CD14-positive monocyte (primary cell): Measurements from ENCODE around the gene CCT7. TPM values are rescaled to one million over a fixed set of nuclear protein-coding genes. Genes with fewer than 3 reads are reported as not detected.

Experiments used
- DNase-seq, 3 donors: peaks; one replicate each; pipeline ENCODE4 v3.0.0-alpha.2; 2011 to 2022
- H2AFZ ChIP-seq: 2 replicates; pipeline ENCODE4 v1.6.0; 2012; ENCODE audit warnings: mild to moderate bottlenecking, low read depth, low read length, inconsistent platforms; ENCODE audit not compliant: insufficient read depth, poor library complexity, severe bottlenecking
- H3K27ac ChIP-seq, 2 donors: 1 replicate in 1 of 2; 2 replicates in 1 of 2; pipeline ENCODE4 v1.5.1; 2012 to 2013; ENCODE audit warnings: low read length in 2 of 2, control low read depth in 1 of 2, inconsistent platforms in 1 of 2, low read depth in 1 of 2, mild to moderate bottlenecking in 1 of 2
- H3K27me3 ChIP-seq, 2 donors: one replicate each; pipeline versions ENCODE4 v1.6.0 to v1.6.1; 2011 to 2013; ENCODE audit warnings: low read length in 2 of 2; ENCODE audit not compliant: control insufficient read depth in 2 of 2, insufficient read depth in 2 of 2
- H3K36me3 ChIP-seq, 2 donors: replicated peaks in 1 of 2; 1 replicate in 1 of 2; 2 replicates in 1 of 2; pipeline versions ENCODE4 v1.5.1 to v1.6.1; 2012 to 2013; ENCODE audit warnings: low read length in 2 of 2, control low read depth in 1 of 2, inconsistent platforms in 1 of 2, mild to moderate bottlenecking in 1 of 2; ENCODE audit not compliant: insufficient read depth in 2 of 2, control insufficient read depth in 1 of 2
- H3K4me1 ChIP-seq, 2 donors: 1 replicate in 1 of 2; 2 replicates in 1 of 2; pipeline versions ENCODE4 v1.5.1 to v1.6.1; 2012 to 2013; ENCODE audit warnings: low read length in 2 of 2, control low read depth in 1 of 2, inconsistent platforms in 1 of 2, mild to moderate bottlenecking in 1 of 2, moderate library complexity in 1 of 2; ENCODE audit not compliant: insufficient read depth in 2 of 2, control insufficient read depth in 1 of 2
- H3K4me2 ChIP-seq: replicated peaks from 2 replicates; pipeline ENCODE3; 2012; ENCODE audit warnings: low read length, moderate library complexity, mild to moderate bottlenecking; ENCODE audit not compliant: poor library complexity, severe bottlenecking; ENCODE audit errors: extremely low read depth
- H3K4me3 ChIP-seq, 3 experiments: fragments of 200-600 bp in 1 of 3; sonication (generic) in 1 of 3; replicated peaks in 1 of 3; 1 replicate in 2 of 3; 2 replicates in 1 of 3; pipeline ENCODE4 v1.5.1; 2011 to 2013; ENCODE audit warnings: low read length in 3 of 3, mild to moderate bottlenecking in 3 of 3, control low read depth in 2 of 3, low read depth in 2 of 3, inconsistent platforms in 1 of 3, moderate library complexity in 1 of 3
- H3K79me2 ChIP-seq: 2 replicates; pipeline ENCODE4 v1.6.0; 2012; ENCODE audit warnings: mild to moderate bottlenecking, control low read depth, inconsistent platforms, low read length, moderate library complexity; ENCODE audit not compliant: insufficient read depth
- H3K9ac ChIP-seq: 2 replicates; pipeline ENCODE4 v1.6.0; 2017; ENCODE audit warnings: low read length, mild to moderate bottlenecking; ENCODE audit not compliant: insufficient read depth, poor library complexity, severe bottlenecking
- H3K9me3 ChIP-seq, 2 donors: replicated peaks in 1 of 2; 1 replicate in 1 of 2; 2 replicates in 1 of 2; pipeline versions ENCODE4 v1.5.1 to v1.6.1; 2012 to 2013; ENCODE audit warnings: low read length in 2 of 2, control low read depth in 1 of 2; ENCODE audit not compliant: control insufficient read depth in 1 of 2, insufficient read depth in 1 of 2
- H4K20me1 ChIP-seq: 2 replicates; pipeline ENCODE4 v1.6.0; 2012; ENCODE audit warnings: mild to moderate bottlenecking, low read length, control low read depth, moderate library complexity; ENCODE audit not compliant: insufficient read depth
- H3K27ac Mint-ChIP-seq, 7 donors: one replicate each; pipeline ENCODE4 v1.8.0; 2020; ENCODE audit warnings: mild to moderate bottlenecking in 7 of 7, mixed read lengths in 7 of 7, moderate library complexity in 6 of 7, inconsistent platforms in 2 of 7
- H3K27me3 Mint-ChIP-seq, 3 donors: one replicate each; pipeline ENCODE4 v1.8.0; 2021 to 2022; ENCODE audit warnings: low read depth in 3 of 3, mild to moderate bottlenecking in 3 of 3, mixed read lengths in 3 of 3, moderate library complexity in 3 of 3, inconsistent platforms in 1 of 3
- H3K36me3 Mint-ChIP-seq, 2 donors: one replicate each; pipeline ENCODE4 v1.8.0; 2020; ENCODE audit warnings: mixed read lengths in 2 of 2, inconsistent platforms in 1 of 2, mild to moderate bottlenecking in 1 of 2
- H3K4me1 Mint-ChIP-seq: one replicate; pipeline ENCODE4 v1.8.0; 2020; ENCODE audit warnings: mild to moderate bottlenecking, mixed read lengths
- H3K4me3 Mint-ChIP-seq, 2 donors: one replicate each; pipeline ENCODE4 v1.8.0; 2020; ENCODE audit warnings: mild to moderate bottlenecking in 2 of 2, mixed read lengths in 2 of 2, moderate library complexity in 1 of 2
- H3K9me3 Mint-ChIP-seq, 7 donors: one replicate each; pipeline ENCODE4 v1.8.0; 2020 to 2022; ENCODE audit warnings: mixed read lengths in 7 of 7, mild to moderate bottlenecking in 6 of 7, moderate library complexity in 6 of 7, inconsistent platforms in 2 of 7
- WGBS: methylation state at CpG from one replicate; pipeline ENCODE4 v1.1.5; 2013; ENCODE audit warnings: missing lambda C conversion rate; ENCODE audit not compliant: insufficient coverage; 5-methylcytosine and 5-hydroxymethylcytosine counted together
- intact Hi-C, 2 donors: fragments of 100-400 bp; cut with micrococcal nuclease; formaldehyde crosslinking; loops; one replicate each; pipeline versions ENCODE4 v1.15.0 to v1.15.1; 2023
- polyA plus RNA-seq, 3 donors: library from polyadenylated mRNA; depleted of rRNA in 1 of 3; unstranded in 2 of 3; stranded (reverse) in 1 of 3; fragments of 300-500 nt in 2 of 3; fragments of >200 nt in 1 of 3; fragmentation: Illumina TruSeq in 2 of 3; gene quantifications; 1 replicate in 2 of 3; 2 replicates in 1 of 3; pipeline ENCODE4 v1.2.3, GENCODE V29; 2012 to 2021
- TF ChIP-seq, protein P1 (sequence below): fragments of 200-600 bp; IDR thresholded peaks from one replicate; pipeline ENCODE4 v1.8.0; 2022; ENCODE audit warnings: antibody characterized with exemption, mild to moderate bottlenecking

The CCT7 gene
- polyA plus RNA-seq, 3 donors: 56.8 to 151 (median 134) TPM

GRCh38 chr2:73214120-73215035 lies 19.7 kb upstream of the CCT7 start, which contains the start of gene SMYD5:
TSS of gene SMYD5 (plus strand) at chr2:73214245. CDS start at chr2:73214267, 22 bp downstream.
- H3K36me3 Mint-ChIP-seq: peaks cover 4 to 6% of the 10 kb centered on the region in 2 donors
- H3K4me3 ChIP-seq: peak within 1 kb of the TSS; percentile 60 to 95 (median 93)
- H3K36me3 ChIP-seq: no peaks in the 10 kb centered on the region
- peak within 1 kb of the TSS; percentile 66 for H3K9ac ChIP-seq
- H2AFZ ChIP-seq: peak within 1 kb of the TSS; percentile 99
- H3K4me3 Mint-ChIP-seq: peak within 1 kb of the TSS; percentile 87 to 92
- peak; percentile 74 to 78 (median 74) for DNase-seq
- H3K27me3 Mint-ChIP-seq: peaks cover under 1 to 4% (median 1%) of the 10 kb centered on the region in 3 donors
- H4K20me1 ChIP-seq: no peaks in the 10 kb centered on the region
- H3K4me1 ChIP-seq: peaks cover 12 to 24% of the 10 kb centered on the region in 2 donors
- H3K27me3 ChIP-seq: no peaks in the 10 kb centered on the region
- TF ChIP-seq, protein P1, sequence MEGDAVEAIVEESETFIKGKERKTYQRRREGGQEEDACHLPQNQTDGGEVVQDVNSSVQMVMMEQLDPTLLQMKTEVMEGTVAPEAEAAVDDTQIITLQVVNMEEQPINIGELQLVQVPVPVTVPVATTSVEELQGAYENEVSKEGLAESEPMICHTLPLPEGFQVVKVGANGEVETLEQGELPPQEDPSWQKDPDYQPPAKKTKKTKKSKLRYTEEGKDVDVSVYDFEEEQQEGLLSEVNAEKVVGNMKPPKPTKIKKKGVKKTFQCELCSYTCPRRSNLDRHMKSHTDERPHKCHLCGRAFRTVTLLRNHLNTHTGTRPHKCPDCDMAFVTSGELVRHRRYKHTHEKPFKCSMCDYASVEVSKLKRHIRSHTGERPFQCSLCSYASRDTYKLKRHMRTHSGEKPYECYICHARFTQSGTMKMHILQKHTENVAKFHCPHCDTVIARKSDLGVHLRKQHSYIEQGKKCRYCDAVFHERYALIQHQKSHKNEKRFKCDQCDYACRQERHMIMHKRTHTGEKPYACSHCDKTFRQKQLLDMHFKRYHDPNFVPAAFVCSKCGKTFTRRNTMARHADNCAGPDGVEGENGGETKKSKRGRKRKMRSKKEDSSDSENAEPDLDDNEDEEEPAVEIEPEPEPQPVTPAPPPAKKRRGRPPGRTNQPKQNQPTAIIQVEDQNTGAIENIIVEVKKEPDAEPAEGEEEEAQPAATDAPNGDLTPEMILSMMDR: no peak
- WGBS: under 1% methylated on average over 60 of the region's 64 CpGs
- peak within 1 kb of the TSS in 1 of 2 donors; percentile 39 for H3K27ac ChIP-seq
- no peaks in the 10 kb centered on the region for H3K9me3 Mint-ChIP-seq
- H3K4me1 Mint-ChIP-seq: peaks cover 22% of the 10 kb centered on the region
- intact Hi-C loops: loop anchor here in 1 of 2 donors (2.0 kb wide), 1 partner anchor 144 kb away; the partner anchor contains the start of gene SFXN5
- no peaks in the 10 kb centered on the region for H3K9me3 ChIP-seq
- H3K27ac Mint-ChIP-seq: peak within 1 kb of the TSS in 6 of 7 donors; percentile 61 to 85 (median 82)
- peaks cover 12% of the 10 kb centered on the region for H3K79me2 ChIP-seq
- H3K4me2 ChIP-seq: peak within 1 kb of the TSS; percentile 98

DNA sequence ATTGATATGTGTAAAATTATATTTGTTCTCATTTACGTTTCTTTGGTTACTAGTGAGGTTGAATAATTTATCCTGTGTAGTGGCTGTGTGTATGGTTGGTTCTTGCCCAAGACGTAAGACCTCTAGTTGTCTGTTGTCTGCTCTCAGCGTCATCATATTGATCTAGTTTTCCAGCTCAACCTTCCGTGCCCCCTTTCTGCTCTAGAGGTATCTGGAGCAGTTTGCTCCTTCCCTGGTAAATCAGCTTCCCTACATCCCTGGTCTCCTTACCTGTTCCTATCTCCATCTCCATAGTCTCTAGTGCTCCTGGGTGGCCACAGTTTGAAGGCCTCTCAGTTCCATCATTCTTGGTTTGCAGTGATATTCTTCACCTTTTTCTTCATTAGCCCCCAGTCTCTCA lies 18.9 kb upstream of the CCT7 start:
- Mint-ChIP-seq H3K36me3 (peaks cover 6 to 10% of the 10 kb centered on the region in 2 donors), H3K9me3 (no peaks in the 10 kb centered on the region), H3K4me1 (peaks cover 22% of the 10 kb centered on the region), H3K4me3 (no peak overlapping the region), H3K27ac (no peak overlapping the region), H3K27me3 (peaks cover 0 to 2% (median 0%) of the 10 kb centered on the region in 3 donors)
- Histone ChIP-seq H4K20me1 (no peaks in the 10 kb centered on the region), H3K9ac (no peak overlapping the region), H3K9me3 (no peaks in the 10 kb centered on the region), H3K36me3 (no peaks in the 10 kb centered on the region), H2AFZ (peak overlapping the region; percentile 99), H3K79me2 (peaks cover 12% of the 10 kb centered on the region), H3K4me2 (no peak overlapping the region), H3K4me3 (no peak overlapping the region), H3K27ac (no peak overlapping the region), H3K4me1 (peaks cover 12 to 24% of the 10 kb centered on the region in 2 donors), H3K27me3 (no peaks in the 10 kb centered on the region)
- TF ChIP-seq, protein P1: no peak
- intact Hi-C loops: loop anchor here in 1 of 2 donors (2.0 kb wide), 1 partner anchor 144 kb away; the partner anchor contains the start of gene SFXN5
- no peak for DNase-seq
- 92% methylated on average over 3 of the region's 4 CpGs for WGBS
